H1 (cell line): ENCODE results near the gene CSNK2B. TPM values are rescaled to one million over a fixed set of nuclear protein-coding genes. Genes with fewer than 3 reads are reported as not detected.

Experiments used
- CTCF ChIA-PET: fragments of 300-600 bp; sonication (Branson Sonifier 250); formaldehyde crosslinking; loops from one replicate; lab custom pipeline; 2021; ENCODE audit not compliant: partially characterized antibody; lab: Charles Lee
- POLR2A ChIA-PET: fragments of 300-600 bp; sonication (Branson Sonifier 250); formaldehyde crosslinking; loops from one replicate; lab custom pipeline; 2021; ENCODE audit warnings: inconsistent platforms; ENCODE audit not compliant: partially characterized antibody; lab: Charles Lee
- DNase-seq, 2 experiments: peaks; one replicate each; pipeline versions ENCODE4 v3.0.0 to v3.0.0-alpha.2; 2010 to 2022; ENCODE audit warnings: low spot score in 2 of 2, low read depth in 1 of 2, mixed read lengths in 1 of 2
- FAIRE-seq: peaks from 2 replicates; lab custom pipeline; 2011; peaks lifted over from hg19 to GRCh38; lab: Jason Lieb, UNC
- H2AFZ ChIP-seq: 2 replicates; pipeline ENCODE4 v1.8.1; 2012; ENCODE audit warnings: low read length, inconsistent platforms
- H2AK5ac ChIP-seq: 2 replicates; pipeline ENCODE4 v1.6.1; 2013; ENCODE audit warnings: low read depth, low read length
- H2BK120ac ChIP-seq: replicated peaks from 2 replicates; pipeline ENCODE3; 2013; ENCODE audit warnings: low read depth, low read length, inconsistent platforms
- H2BK12ac ChIP-seq: 2 replicates; pipeline ENCODE4 v1.6.1; 2013; ENCODE audit warnings: low read depth, low read length
- H2BK15ac ChIP-seq: 2 replicates; pipeline ENCODE4 v1.6.1; 2013; ENCODE audit warnings: low read length
- H2BK20ac ChIP-seq: 2 replicates; pipeline ENCODE4 v1.6.1; 2013; ENCODE audit warnings: low read length
- H2BK5ac ChIP-seq: 2 replicates; pipeline ENCODE4 v1.6.1; 2013; ENCODE audit warnings: low read depth, low read length
- H3K14ac ChIP-seq: 2 replicates; pipeline ENCODE4 v1.6.1; 2013; ENCODE audit warnings: inconsistent platforms; ENCODE audit not compliant: insufficient read length
- H3K18ac ChIP-seq: 2 replicates; pipeline ENCODE4 v1.6.1; 2013; ENCODE audit warnings: low read length; ENCODE audit errors: extremely low read depth
- H3K23ac ChIP-seq: 2 replicates; pipeline ENCODE4 v1.6.1; 2013; ENCODE audit warnings: inconsistent platforms; ENCODE audit not compliant: insufficient read length
- H3K23me2 ChIP-seq: 2 replicates; pipeline ENCODE4 v1.6.1; 2013; ENCODE audit warnings: low read depth, low read length
- H3K27ac ChIP-seq: 2 replicates; pipeline ENCODE4 v1.6.1; 2011; ENCODE audit warnings: low read depth, low read length, inconsistent platforms
- H3K27me3 ChIP-seq, 4 experiments: replicated peaks in 1 of 4; 1 replicate in 1 of 4; 2 replicates in 3 of 4; pipeline versions ENCODE4 v1.6.1 to v1.8.1; 2011 to 2013; ENCODE audit warnings: low read length in 3 of 4, mild to moderate bottlenecking in 3 of 4, inconsistent platforms in 2 of 4, mixed read lengths in 2 of 4, moderate library complexity in 1 of 4; ENCODE audit not compliant: control insufficient read depth in 3 of 4, insufficient read depth in 3 of 4; ENCODE audit errors: extremely low read depth in 1 of 4
- H3K36me3 ChIP-seq, 4 experiments: 2 replicates each; pipeline versions ENCODE4 v1.6.1 to v1.8.1; 2011 to 2013; ENCODE audit warnings: mild to moderate bottlenecking in 4 of 4, low read length in 3 of 4, moderate library complexity in 2 of 4, control low read depth in 1 of 4, inconsistent platforms in 1 of 4; ENCODE audit not compliant: insufficient read depth in 4 of 4, control insufficient read depth in 2 of 4
- H3K4ac ChIP-seq: replicated peaks from 2 replicates; pipeline ENCODE3; 2013; ENCODE audit warnings: low read length, low read depth, mixed read lengths, inconsistent platforms; ENCODE audit not compliant: insufficient read length
- H3K4me1 ChIP-seq, 4 experiments: replicated peaks in 1 of 4; 1 replicate in 1 of 4; 2 replicates in 3 of 4; pipeline versions ENCODE4 v1.6.1 to v1.8.1; 2011 to 2013; ENCODE audit warnings: low read length in 3 of 4, inconsistent platforms in 2 of 4, mixed read lengths in 1 of 4; ENCODE audit not compliant: insufficient read depth in 4 of 4, control insufficient read depth in 3 of 4
- H3K4me2 ChIP-seq, 2 experiments: 2 replicates each; pipeline versions ENCODE4 v1.6.1 to v1.8.1; 2011 to 2013; ENCODE audit warnings: low read depth in 2 of 2, low read length in 2 of 2, control low read depth in 1 of 2, inconsistent platforms in 1 of 2, mild to moderate bottlenecking in 1 of 2; ENCODE audit not compliant: insufficient read depth in 1 of 2
- H3K4me3 ChIP-seq, 4 experiments: fragments of 200-600, 300-600 bp in 1 of 4; sonication (generic), shearing (Covaris generic), sonication (Bioruptor Twin) in 1 of 4; 2 replicates each; pipeline versions ENCODE4 v1.5.1 to v1.8.1; 2011 to 2016; ENCODE audit warnings: low read length in 4 of 4, low read depth in 3 of 4, control low read depth in 2 of 4, inconsistent platforms in 2 of 4, mild to moderate bottlenecking in 2 of 4, mixed read lengths in 1 of 4, moderate library complexity in 1 of 4; ENCODE audit not compliant: insufficient read depth in 2 of 4; ENCODE audit errors: extremely low read depth in 1 of 4
- H3K56ac ChIP-seq: replicated peaks from 2 replicates; pipeline ENCODE3; 2013; ENCODE audit warnings: low read depth, mild to moderate bottlenecking, mixed read lengths, low read length, inconsistent platforms; ENCODE audit not compliant: insufficient read length
- H3K79me1 ChIP-seq: 2 replicates; pipeline ENCODE4 v1.6.1; 2013; ENCODE audit warnings: low read depth, low read length, control low read depth
- H3K79me2 ChIP-seq, 2 experiments: 2 replicates each; pipeline versions ENCODE4 v1.6.1 to v1.8.1; 2012 to 2013; ENCODE audit warnings: low read length in 2 of 2, mild to moderate bottlenecking in 2 of 2, inconsistent platforms in 1 of 2; ENCODE audit not compliant: insufficient read depth in 2 of 2, control insufficient read depth in 1 of 2
- H3K9ac ChIP-seq, 4 experiments: replicated peaks in 1 of 4; 1 replicate in 1 of 4; 2 replicates in 3 of 4; pipeline versions ENCODE4 v1.6.1 to v1.8.1; 2011 to 2013; ENCODE audit warnings: low read depth in 3 of 4, low read length in 3 of 4, control low read depth in 2 of 4, mild to moderate bottlenecking in 2 of 4, moderate library complexity in 2 of 4, inconsistent platforms in 1 of 4; ENCODE audit errors: extremely low read depth in 1 of 4
- H3K9me3 ChIP-seq, 2 experiments: 2 replicates each; pipeline versions ENCODE4 v1.6.1 to v1.8.1; 2012 to 2013; ENCODE audit warnings: mild to moderate bottlenecking in 2 of 2, moderate library complexity in 2 of 2, control low read depth in 1 of 2, inconsistent platforms in 1 of 2, low read depth in 1 of 2, low read length in 1 of 2, mixed read lengths in 1 of 2; ENCODE audit not compliant: insufficient read depth in 2 of 2
- H4K20me1 ChIP-seq, 2 experiments: replicated peaks in 1 of 2; 2 replicates each; pipeline versions ENCODE3 to v1.8.1; 2011 to 2013; ENCODE audit warnings: inconsistent platforms in 2 of 2, low read length in 2 of 2, mild to moderate bottlenecking in 1 of 2; ENCODE audit not compliant: insufficient read depth in 2 of 2, control insufficient read depth in 1 of 2
- H4K5ac ChIP-seq: 2 replicates; pipeline ENCODE4 v1.6.1; 2013; ENCODE audit warnings: low read length, low read depth, mixed read lengths, inconsistent platforms; ENCODE audit not compliant: insufficient read length
- H4K8ac ChIP-seq: 2 replicates; pipeline ENCODE4 v1.8.0; 2013; ENCODE audit warnings: mild to moderate bottlenecking, moderate library complexity, low read length, inconsistent platforms; ENCODE audit not compliant: insufficient read depth; ENCODE audit errors: extremely low read depth
- H4K91ac ChIP-seq: replicated peaks from 2 replicates; pipeline ENCODE3; 2013; ENCODE audit warnings: low read length, mixed read lengths, inconsistent platforms; ENCODE audit not compliant: insufficient read length
- CHD2 ChIP-seq: IDR thresholded peaks from 2 replicates; pipeline ENCODE4 v1.6.1; 2012; ENCODE audit warnings: low read length, improper control_type of control experiment
- CREB1 ChIP-seq: IDR thresholded peaks from 2 replicates; pipeline ENCODE4 v1.6.1; 2012; ENCODE audit warnings: inconsistent platforms
- CTBP2 ChIP-seq: IDR thresholded peaks from 2 replicates; pipeline ENCODE4 v1.7.0; 2011; ENCODE audit warnings: borderline replicate concordance, mild to moderate bottlenecking, moderate library complexity, mixed read lengths, low read length; ENCODE audit not compliant: insufficient read depth, insufficient read length
- EP300 ChIP-seq, 2 experiments: IDR thresholded peaks; 1 replicate in 1 of 2; 2 replicates in 1 of 2; pipeline ENCODE4 v1.6.1; 2011 to 2012; ENCODE audit warnings: low read depth in 2 of 2, low read length in 2 of 2, mild to moderate bottlenecking in 2 of 2, borderline replicate concordance in 1 of 2, inconsistent platforms in 1 of 2, moderate library complexity in 1 of 2
- EZH2 ChIP-seq: fragments of 200-600 bp; sonication (generic); IDR thresholded peaks from 2 replicates; pipeline ENCODE4 v1.7.1; 2012; ENCODE audit warnings: low read depth, mild to moderate bottlenecking, moderate library complexity, low read length, inconsistent platforms; ENCODE audit not compliant: severe bottlenecking
- FOSL1 ChIP-seq: IDR thresholded peaks from 2 replicates; pipeline ENCODE4 v1.6.1; 2011; ENCODE audit warnings: mild to moderate bottlenecking, low read depth, low read length, moderate library complexity; ENCODE audit not compliant: insufficient read depth
- NANOG ChIP-seq: IDR thresholded peaks from 2 replicates; pipeline ENCODE4 v1.6.1; 2011; ENCODE audit warnings: low read length, low read depth, mild to moderate bottlenecking, inconsistent platforms; ENCODE audit not compliant: insufficient read depth, poor library complexity, severe bottlenecking
- PHF8 ChIP-seq: fragments of 200-600 bp; sonication (generic); conservative IDR thresholded peaks from 2 replicates; pipeline ENCODE4 v1.7.1; 2012; ENCODE audit warnings: low read depth, mild to moderate bottlenecking, inconsistent platforms, low read length, moderate library complexity
- POLR2A ChIP-seq, 2 experiments: IDR thresholded peaks; 1 replicate in 1 of 2; 2 replicates in 1 of 2; pipeline ENCODE4 v1.6.1; 2011; ENCODE audit warnings: low read depth in 2 of 2, low read length in 2 of 2, mild to moderate bottlenecking in 2 of 2; ENCODE audit errors: control extremely low read depth in 1 of 2
- POU5F1 ChIP-seq: IDR thresholded peaks from 2 replicates; pipeline ENCODE4 v1.6.1; 2011; ENCODE audit warnings: low read depth, mild to moderate bottlenecking, low read length, moderate library complexity
- SIN3A ChIP-seq, 2 experiments: IDR thresholded peaks in 1 of 2; conservative IDR thresholded peaks in 1 of 2; 2 replicates each; pipeline ENCODE4 v1.6.1; 2011 to 2012; ENCODE audit warnings: low read length in 2 of 2, improper control_type of control experiment in 1 of 2, low read depth in 1 of 2, mild to moderate bottlenecking in 1 of 2
- SIX5 ChIP-seq: IDR thresholded peaks from 2 replicates; pipeline ENCODE4 v1.6.1; 2011; ENCODE audit warnings: mild to moderate bottlenecking, low read depth, low read length
- SP4 ChIP-seq: IDR thresholded peaks from 2 replicates; pipeline ENCODE4 v1.6.1; 2012; ENCODE audit warnings: low read length, inconsistent platforms
- TCF12 ChIP-seq: IDR thresholded peaks from 2 replicates; pipeline ENCODE4 v1.6.1; 2011; ENCODE audit warnings: low read depth, mild to moderate bottlenecking, low read length
- whole genome bisulfite sequencing, 2 experiments: shearing (Covaris generic) in 1 of 2; methylation state at CpG; one replicate each; pipeline versions ENCODE4 v1.1.6 to v1.1.7; 2013 to 2015; ENCODE audit warnings: low lambda C conversion rate in 2 of 2, mixed read lengths in 2 of 2, inconsistent platforms in 1 of 2, low coverage in 1 of 2, missing lambda C conversion rate in 1 of 2; ENCODE audit not compliant: insufficient replicate concordance in 2 of 2, insufficient coverage in 1 of 2, insufficient read length in 1 of 2; ENCODE audit errors: extremely low coverage in 1 of 2, missing lambda C conversion rate in 1 of 2; 5-methylcytosine and 5-hydroxymethylcytosine counted together
- polyA plus RNA-seq, 7 experiments: library from polyadenylated mRNA; depleted of rRNA in 3 of 7; stranded (reverse) in 5 of 7; unstranded in 2 of 7; fragments of >200 nt in 5 of 7; fragments of 200-250 nt in 2 of 7; gene quantifications; 1 replicate in 5 of 7; 2 replicates in 1 of 7; 4 replicates in 1 of 7; pipeline versions ENCODE4 v1.2.1 to v1.2.3, GENCODE V29; 2011 to 2013; ENCODE audit warnings: missing spikeins in 2 of 7, mixed read lengths in 2 of 7
- total RNA-seq: library from RNA; stranded (reverse); fragmentation: NEBNext Ultra II Directional; extraction: Animal tissue kit (Norgen Biotek cat#: 25700); gene quantifications from 2 replicates; pipeline ENCODE4 v1.2.1, GENCODE V29; 2021

The CSNK2B gene
- total and polyA plus RNA-seq, 2 of the 8 experiments (the other 6 are each of a cell fraction or from before 2014, with no cell fraction given): 169 to 208 TPM

DNA sequence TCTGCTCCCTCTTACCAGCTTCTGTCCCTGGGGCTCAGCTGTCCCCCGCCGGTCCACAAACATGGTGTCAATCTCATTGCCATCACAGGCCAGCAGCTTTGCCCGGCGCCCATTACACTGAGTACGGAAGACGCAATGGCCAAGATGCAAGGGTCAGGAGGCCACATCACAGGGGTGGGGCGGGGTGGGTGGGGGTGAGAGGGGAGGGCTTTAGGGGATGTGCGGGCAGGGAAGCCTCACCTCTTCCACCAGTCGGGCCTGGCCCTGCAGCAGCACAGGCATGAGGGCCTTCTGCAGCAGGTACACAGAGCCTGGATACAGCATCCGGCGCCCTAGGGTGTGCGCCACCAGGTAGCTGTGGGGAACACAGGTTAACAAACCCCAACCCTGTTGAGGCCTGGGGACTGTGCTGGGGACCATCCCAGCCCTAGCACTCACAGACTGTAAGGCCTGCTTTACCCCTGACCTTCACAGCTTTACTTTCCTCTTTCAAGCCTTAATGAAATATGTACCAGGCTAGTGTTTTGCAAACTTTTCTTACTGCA lies 25.8 kb downstream of the CSNK2B start:
- Histone ChIP-seq H3K56ac (no peak overlapping the region), H3K9me3 (no peaks in the 10 kb centered on the region), H3K18ac (no peak overlapping the region), H3K4ac (no peak overlapping the region), H3K27me3 (no peaks in the 10 kb centered on the region), H2BK5ac (no peak overlapping the region), H3K36me3 (peaks cover 9 to 28% (median 18%) of the 10 kb centered on the region in 4 experiments; a peak in 5 of 8 replicates), H3K79me2 (no peaks in the 10 kb centered on the region), H4K8ac (no peak overlapping the region), H2BK15ac (no peak overlapping the region), H4K91ac (no peak overlapping the region), H3K4me2 (no peak overlapping the region), H3K14ac (no peak overlapping the region), H3K4me1 (peaks cover 0 to 1% (median 0%) of the 10 kb centered on the region in 4 experiments; a peak in 2 of 7 replicates), H2AFZ (no peak overlapping the region), H2BK12ac (no peak overlapping the region), H3K23me2 (no peaks in the 10 kb centered on the region), H3K79me1 (no peaks in the 10 kb centered on the region), H3K23ac (no peak overlapping the region), H4K5ac (no peak overlapping the region), H4K20me1 (no peaks in the 10 kb centered on the region), H2BK20ac (no peak overlapping the region), H2AK5ac (no peak overlapping the region), H3K27ac (no peak overlapping the region), H3K9ac (no peak overlapping the region), H3K4me3 (no peak overlapping the region), H2BK120ac (no peak overlapping the region)
- WGBS, 2 experiments: 96% methylated on average over 12 of the region's 12 CpGs; no CpG with 5 or more reads in 1 of the 2 experiments
- no peak for FAIRE-seq
- POLR2A ChIA-PET: interaction anchor here (0.7 to 6.6 kb wide), 10 partner anchors 8 to 205 kb away, joined by 3 to 33 read pairs (median 4); partner anchors contain the start of genes BAG6, EHMT2, LSM2 and LY6G6D
- DNase-seq: no peak
- CTCF ChIA-PET: interaction anchor here (0.6 to 5.8 kb wide), 13 partner anchors 10 to 99 kb away, joined by 3 to 26 read pairs (median 5); partner anchors contain the start of genes BAG6, CSNK2B, DDAH2 and GPANK1
- TF ChIP-seq PHF8 (no peak), CTBP2 (no peak), TCF12 (no peak), SIX5 (no peak), EZH2 (no peak), CREB1 (no peak), CHD2 (no peak), POU5F1 (no peak), POLR2A (IDR thresholded peaks at IDR 0.05; ENCODE audit: control extremely low read depth in 1 of 2, low read depth in 2 of 2, low read length in 2 of 2) (no peak), SIN3A (conservative IDR thresholded peaks at IDR 0.05 in 1 of 2, IDR thresholded peaks at IDR 0.05 in 1 of 2; ENCODE audit: low read depth in 1 of 2, low read length in 2 of 2) (no peak), NANOG (no peak), SP4 (no peak), EP300 (IDR thresholded peaks at IDR 0.05; ENCODE audit: borderline replicate concordance in 1 of 2, low read depth in 2 of 2, low read length in 2 of 2) (no peak), FOSL1 (no peak)
